Stimulated activated CD8-positive, alpha-beta memory T cell treated with anti-CD3 and anti-CD28 coated beads, Interleukin-4, amount 100 ng/mL, for 24 hours (primary cell): Measurements from ENCODE around the gene RPAIN.

Source experiments
- DNase-seq: peaks from one replicate; pipeline ENCODE4 v3.0.0-alpha.2; 2020; ENCODE audit warnings: low read depth

The RPAIN gene

GRCh38 chr17:5419959-5420653, at the start of gene RPAIN:
Gene RPAIN, plus strand, starts transcription at chr17:5420182. Its CDS starts 29 bp downstream, at chr17:5420211.
- peak; percentile 77 for DNase-seq

- DNase-seq, result no peak
These were observed 49.6 kb upstream of the RPAIN start for GRCh38 chr17:5370411-5370810.

GRCh38 chr17:5373112-5373511, 46.9 kb upstream of the RPAIN start:
- DNase-seq, result no peak

- DNase-seq, result no peak
These were observed 41.3 kb upstream of the RPAIN start for GRCh38 chr17:5378566-5379207.

GRCh38 chr17:5379351-5380107, 40.5 kb upstream of the RPAIN start:
- DNase-seq, result no peak

- no peak for DNase-seq
These were observed 39.4 kb upstream of the RPAIN start for GRCh38 chr17:5380491-5381135.

GRCh38 chr17:5381542-5381941, 38.4 kb upstream of the RPAIN start:
- DNase-seq, result no peak

- no peak for DNase-seq
These were observed 28.3 kb upstream of the RPAIN start for GRCh38 chr17:5391678-5392077.

GRCh38 chr17:5396612-5397011, 23.4 kb upstream of the RPAIN start:
- DNase-seq, result no peak

- DNase-seq, result no peak
These were observed 20.2 kb upstream of the RPAIN start for GRCh38 chr17:5399767-5400166.

- DNase-seq, result no peak
These were observed 14.6 kb upstream of the RPAIN start for GRCh38 chr17:5405400-5405799.

GRCh38 chr17:5408186-5408585, 11.8 kb upstream of the RPAIN start:
- DNase-seq, result no peak

GRCh38 chr17:5410594-5411272, 9.2 kb upstream of the RPAIN start:
- no peak for DNase-seq

GRCh38 chr17:5413682-5414081, 6.3 kb upstream of the RPAIN start:
- no peak for DNase-seq

- DNase-seq, result no peak
These were observed 3.1 kb upstream of the RPAIN start for GRCh38 chr17:5416901-5417300.

GRCh38 chr17:5418858-5419355, 1.1 kb upstream of the RPAIN start:
- peak; percentile 44 for DNase-seq

- peak; percentile 94 for DNase-seq
These were observed 525 bp upstream of the RPAIN start, which contains the start of gene NUP88 for GRCh38 chr17:5419356-5419958. Gene NUP88, minus strand, starts transcription at chr17:5419662. Its CDS starts 12 bp downstream, at chr17:5419650.

- DNase-seq, result no peak
These were observed 2.5 kb downstream of the RPAIN start for GRCh38 chr17:5422505-5422904.

GRCh38 chr17:5424909-5425308, 4.9 kb downstream of the RPAIN start:
- DNase-seq, result no peak

GRCh38 chr17:5425826-5426225, 5.8 kb downstream of the RPAIN start:
- DNase-seq, result no peak

- no peak for DNase-seq
These were observed 9.4 kb downstream of the RPAIN start for GRCh38 chr17:5429191-5429887.
